HepG2 (cell line): ENCODE results near the gene FBXL13. TPM values are rescaled to one million over a fixed set of nuclear protein-coding genes. Genes with fewer than 3 reads are reported as not detected.
"Not testable (repeated sequence)": the region's sequence is repeated elsewhere in the genome, so short reads cannot be mapped to it uniquely, and the experiment has no call there.

Experiments
- ATAC-seq: fragments of 200-7000 bp; cut with Tn5 transposase; 3 replicates; pipeline ENCODE4 v1.9.1; 2020; ENCODE audit warnings: mild to moderate bottlenecking, moderate library complexity
- BruUV-seq: library from RNA; stranded (reverse); fragments of 400-500 nt; replicated peaks from 2 replicates; lab custom pipeline; 2021; lab: Mats Ljungman, UMichigan
- CTCF ChIA-PET: fragments of 300-600 bp; formaldehyde crosslinking; extraction: SDS; loops from one replicate; lab custom pipeline; 2021; ENCODE audit warnings: low total read pairs, inconsistent platforms, low intra/inter-chr PET ratio; lab: Yijun Ruan, JAX
- POLR2A ChIA-PET: fragments of 350-600 bp; sonication (Branson Sonifier 250); formaldehyde crosslinking; loops from one replicate; lab custom pipeline; 2020; ENCODE audit warnings: antibody characterized with exemption, inconsistent platforms; lab: Yijun Ruan, JAX
- DNase-seq: peaks from one replicate; pipeline ENCODE4 v3.0.0-alpha.2; 2015; ENCODE audit warnings: low spot score
- FAIRE-seq: peaks from 3 replicates; lab custom pipeline; 2011; peaks lifted over from hg19 to GRCh38; lab: Jason Lieb, UNC
- H2AFZ ChIP-seq: one replicate; pipeline ENCODE4 v1.6.1; 2011; ENCODE audit warnings: low read length, inconsistent platforms
- H3K27ac ChIP-seq: fragments of 300-600 bp; 3 replicates; pipeline ENCODE4 v1.8.0; 2011; ENCODE audit warnings: mixed run types, mild to moderate bottlenecking, mixed read lengths, low read length, inconsistent platforms; ENCODE audit not compliant: insufficient read depth; ENCODE audit errors: extremely low read length
- H3K27me3 ChIP-seq, 2 experiments: fragments of 200-600 bp in 1 of 2; 2 replicates in 1 of 2; 3 replicates in 1 of 2; pipeline versions ENCODE4 v1.6.0 to v1.8.0; 2011; ENCODE audit warnings: low read length in 2 of 2, mild to moderate bottlenecking in 2 of 2, moderate library complexity in 2 of 2, inconsistent platforms in 1 of 2; ENCODE audit not compliant: insufficient read depth in 2 of 2, control insufficient read depth in 1 of 2
- H3K36me3 ChIP-seq, 2 experiments: fragments of 200-600 bp in 1 of 2; replicated peaks in 1 of 2; 2 replicates in 1 of 2; 3 replicates in 1 of 2; pipeline versions ENCODE4 v1.5.1 to v1.8.0; 2011; ENCODE audit warnings: low read length in 2 of 2, inconsistent platforms in 1 of 2; ENCODE audit not compliant: insufficient read depth in 2 of 2, control insufficient read depth in 1 of 2
- H3K4me1 ChIP-seq: 2 replicates; pipeline ENCODE4 v1.5.1; 2012; ENCODE audit warnings: low read length, inconsistent platforms; ENCODE audit not compliant: insufficient read depth
- H3K4me2 ChIP-seq: 2 replicates; pipeline ENCODE4 v1.6.0; 2011; ENCODE audit warnings: low read depth, low read length, inconsistent platforms
- H3K4me3 ChIP-seq, 3 experiments: fragments of 200-600 bp in 1 of 3; sonication (generic), shearing (Covaris generic) in 1 of 3; replicated peaks in 1 of 3; 2 replicates each; pipeline ENCODE4 v1.5.1; 2011 to 2016; ENCODE audit warnings: low read length in 3 of 3, inconsistent platforms in 2 of 3, low read depth in 2 of 3, mild to moderate bottlenecking in 2 of 3, control low read depth in 1 of 3, mixed read lengths in 1 of 3; ENCODE audit not compliant: insufficient read depth in 1 of 3
- H3K79me2 ChIP-seq: one replicate; pipeline ENCODE4 v1.6.1; 2011; ENCODE audit warnings: low read length, inconsistent platforms; ENCODE audit not compliant: insufficient read depth
- H3K9ac ChIP-seq: 2 replicates; pipeline ENCODE4 v1.6.0; 2011; ENCODE audit warnings: mild to moderate bottlenecking, low read depth, low read length, inconsistent platforms; ENCODE audit not compliant: insufficient read depth
- H3K9me3 ChIP-seq: 2 replicates; pipeline ENCODE4 v1.5.1; 2012; ENCODE audit warnings: mild to moderate bottlenecking, low read length
- H4K20me1 ChIP-seq: 2 replicates; pipeline ENCODE4 v1.6.0; 2011; ENCODE audit warnings: inconsistent platforms, mild to moderate bottlenecking, low read length, moderate library complexity; ENCODE audit not compliant: insufficient read depth
- ARNT2 ChIP-seq: sonication (generic); formaldehyde crosslinking; IDR thresholded peaks from 2 replicates; pipeline ENCODE4 v1.8.0; 2022; ENCODE audit warnings: mild to moderate bottlenecking, low read depth, missing genetic modification reagents, moderate library complexity
- DRAP1 ChIP-seq: IDR thresholded peaks from 2 replicates; pipeline ENCODE4 v1.6.1; 2016; ENCODE audit warnings: missing genetic modification reagents, missing compliant biosample characterization
- HNRNPK ChIP-seq: fragments of 200-400 bp; formaldehyde crosslinking; IDR thresholded peaks from 2 replicates; pipeline ENCODE4 v1.6.1; 2018; ENCODE audit warnings: low read length, low read depth, moderate library complexity, mild to moderate bottlenecking; ENCODE audit not compliant: poor library complexity, severe bottlenecking
- RFX1 ChIP-seq: fragments of 450-650 bp; IDR thresholded peaks from 2 replicates; pipeline ENCODE4 v1.6.1; 2017
- SIN3A ChIP-seq: IDR thresholded peaks from 2 replicates; pipeline ENCODE4 v1.6.1; 2011; ENCODE audit warnings: low read depth, mild to moderate bottlenecking, control low read depth, low read length, borderline replicate concordance
- SNAPC5 ChIP-seq: sonication (generic); formaldehyde crosslinking; IDR thresholded peaks from 2 replicates; pipeline ENCODE4 v1.8.1; 2023; ENCODE audit warnings: mild to moderate bottlenecking, missing genetic modification reagents, borderline replicate concordance
- SRF ChIP-seq: IDR thresholded peaks from 2 replicates; pipeline ENCODE4 v1.6.1; 2011; ENCODE audit warnings: mild to moderate bottlenecking, low read depth, low read length, moderate library complexity
- ZBTB2 ChIP-seq: sonication (generic); formaldehyde crosslinking; IDR thresholded peaks from 2 replicates; pipeline ENCODE4 v1.8.0; 2022; ENCODE audit warnings: low read depth, missing genetic modification reagents
- ZFX ChIP-seq: sonication (generic); formaldehyde crosslinking; IDR thresholded peaks from 2 replicates; pipeline ENCODE4 v1.4.0; 2020; ENCODE audit warnings: mild to moderate bottlenecking, low read depth, missing genetic modification reagents, moderate library complexity
- ZNF292 ChIP-seq: sonication (generic); formaldehyde crosslinking; IDR thresholded peaks from 2 replicates; pipeline ENCODE4 v1.8.1; 2022; ENCODE audit warnings: mild to moderate bottlenecking, low read depth, missing genetic modification reagents, borderline replicate concordance
- ZNF75D ChIP-seq: sonication (generic); formaldehyde crosslinking; IDR thresholded peaks from 2 replicates; pipeline ENCODE4 v1.8.1; 2023; ENCODE audit warnings: missing genetic modification reagents, mild to moderate bottlenecking, borderline replicate concordance
- WGBS: methylation state at CpG from one replicate; pipeline ENCODE4 v1.1.6; 2017; ENCODE audit warnings: low lambda C conversion rate; 5-methylcytosine and 5-hydroxymethylcytosine counted together
- in situ Hi-C: cut with HindIII; loops from 2 replicates; pipeline ENCODE4 v1.10.0; 2017; ENCODE audit warnings: low pct_unique_long_range_greater_than_20kb; ENCODE audit not compliant: extremely low pct_ligation_motif_present
- intact Hi-C: fragments of 100-400 bp; cut with micrococcal nuclease; formaldehyde crosslinking; loops from one replicate; pipeline ENCODE4 v1.10.0; 2022; ENCODE audit not compliant: unreplicated experiment
- polyA plus RNA-seq, 8 experiments: library from polyadenylated mRNA; depleted of rRNA in 3 of 8; stranded (reverse) in 7 of 8; unstranded in 1 of 8; fragments of >200 nt; fragmentation: Illumina TruSeq in 4 of 8; extraction: Trizol in 4 of 8; gene quantifications; 2 replicates each; pipeline versions ENCODE4 v1.2.1 to v1.2.3, GENCODE V29; 2011 to 2016; ENCODE audit warnings: low read depth in 4 of 8, missing spikeins in 1 of 8, mixed read lengths in 1 of 8; ENCODE audit not compliant: insufficient read depth in 1 of 8
- total RNA-seq, 5 experiments: library from RNA; depleted of rRNA; stranded (reverse); fragments of >200 nt; fragmentation: Illumina TruSeq; extraction: Trizol; gene quantifications; 2 replicates each; pipeline ENCODE4 v1.2.3, GENCODE V29; 2016; ENCODE audit warnings: low read depth in 1 of 5

FBXL13 gene
- total and polyA plus RNA-seq, 2 of the 13 experiments (the other 11 are each of a cell fraction or from before 2014, with no cell fraction given) = 0.24 to 0.77 TPM

- intact Hi-C loops, H3K36me3 ChIP-seq, H3K4me3 ChIP-seq, CTCF ChIA-PET, DNase-seq, H3K4me2 ChIP-seq, H3K79me2 ChIP-seq, H3K4me1 ChIP-seq, POLR2A ChIA-PET, ATAC-seq, H4K20me1 ChIP-seq, BruUV-seq, H3K9me3 ChIP-seq, in situ Hi-C loops, H3K27ac ChIP-seq, H3K27me3 ChIP-seq, FAIRE-seq, H2AFZ ChIP-seq, H3K9ac ChIP-seq: not testable (repeated sequence)
- 54% methylated on average over 3 of the region's 3 CpGs for WGBS
Observed at GRCh38 chr7:102958004-102958403, 116.6 kb downstream of the FBXL13 start.

GRCh38 chr7:102954359-102954758 is 120.2 kb downstream of the FBXL13 start:
- H4K20me1 ChIP-seq, intact Hi-C loops, BruUV-seq, H3K79me2 ChIP-seq, H3K4me1 ChIP-seq, H3K9me3 ChIP-seq, H3K4me2 ChIP-seq, H3K9ac ChIP-seq, H3K27ac ChIP-seq, DNase-seq, H3K27me3 ChIP-seq, FAIRE-seq, in situ Hi-C loops, H3K36me3 ChIP-seq, POLR2A ChIA-PET, ATAC-seq, H3K4me3 ChIP-seq, CTCF ChIA-PET, H2AFZ ChIP-seq: not testable (repeated sequence)
- 13% methylated on average over 4 of the region's 4 CpGs for WGBS

- H3K27ac ChIP-seq = no peak overlapping the region
- DNase-seq = no peak
- H3K4me3 ChIP-seq = no peak overlapping the region
- no peak for TF ChIP-seq SIN3A
- no peak for TF ChIP-seq ZFX (CRISPR knock-in tag)
- TF ChIP-seq SNAPC5 (CRISPR knock-in tag) = no peak
- no peak for TF ChIP-seq ARNT2
- TF ChIP-seq HNRNPK = no peak
- no peak for TF ChIP-seq ZBTB2 (CRISPR knock-in tag)
- no peak for TF ChIP-seq SRF
- no peak for TF ChIP-seq DRAP1
- no peak for TF ChIP-seq ZNF75D (CRISPR knock-in tag)
- TF ChIP-seq RFX1 = no peak
- TF ChIP-seq ZNF292 (CRISPR knock-in tag) = no peak
- no peak overlapping the region for H3K4me2 ChIP-seq
- H2AFZ ChIP-seq = no peak overlapping the region
- intact Hi-C loops = no loop called here
- no peaks in the 10 kb centered on the region for H3K9me3 ChIP-seq
- no peaks in the 10 kb centered on the region for H3K27me3 ChIP-seq
- no TSS peak for BruUV-seq
- H3K79me2 ChIP-seq = no peaks in the 10 kb centered on the region
- POLR2A ChIA-PET = no interaction called here
- CTCF ChIA-PET = no interaction called here
- H4K20me1 ChIP-seq = no peaks in the 10 kb centered on the region
- FAIRE-seq = no peak
- H3K4me1 ChIP-seq = no peaks in the 10 kb centered on the region
- no peak for ATAC-seq
- no peaks in the 10 kb centered on the region for H3K36me3 ChIP-seq
- H3K9ac ChIP-seq = no peak overlapping the region
- in situ Hi-C loops = no loop called here
Observed at GRCh38 chr7:102953406-102953805, 121.2 kb downstream of the FBXL13 start.
